HG03342 (cell line): ENCODE measurements around the gene FAM9B.

Source experiments
- ATAC-seq: cut with Tn5 transposase; IDR thresholded peaks from one replicate; pipeline ENCODE4 v1.9.1; 2021; ENCODE audit warnings: mild to moderate bottlenecking, moderate library complexity; ENCODE audit not compliant: unreplicated experiment

The FAM9B gene

DNA sequence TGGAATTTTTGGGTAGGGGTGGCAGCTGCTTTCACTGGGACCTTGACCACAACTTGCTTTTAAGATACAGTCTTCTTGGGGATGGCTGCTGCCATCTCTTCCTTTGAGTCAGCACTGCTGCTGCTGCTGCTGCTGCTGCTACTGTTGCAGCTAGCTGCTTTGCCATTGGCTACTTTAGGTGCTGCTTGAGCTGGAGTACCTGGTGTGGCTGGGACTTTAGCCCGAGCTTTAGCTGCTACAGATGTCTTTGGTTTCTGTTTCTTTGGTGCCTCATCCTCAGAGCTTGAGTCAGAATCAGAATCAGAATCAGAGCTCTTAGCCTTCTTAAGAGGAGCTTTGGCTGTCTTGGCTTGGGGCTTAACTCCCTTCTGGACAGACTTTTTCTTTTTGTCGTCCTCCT lies 52.2 kb downstream of the FAM9B start:
- no peak for ATAC-seq

DNA sequence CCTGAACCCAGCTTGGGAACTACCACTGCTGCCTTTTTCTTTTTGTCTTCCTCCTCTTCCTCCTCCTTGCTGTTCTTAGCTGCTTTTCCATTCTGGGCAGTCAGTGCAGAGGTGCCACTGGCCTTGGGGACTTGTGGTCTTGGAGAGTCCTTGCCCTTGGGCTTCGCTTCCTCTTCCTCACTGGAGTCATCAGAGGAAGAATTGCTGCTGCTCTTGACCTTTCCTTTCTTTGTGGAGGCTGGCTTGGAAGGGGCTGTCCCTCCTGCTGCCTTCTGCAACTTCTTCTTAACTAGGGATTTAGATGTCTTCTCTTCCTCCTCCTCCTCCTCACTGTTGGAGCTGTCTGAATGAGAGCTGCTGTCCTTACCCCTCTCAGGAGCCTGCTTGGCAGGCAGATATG lies 53.2 kb downstream of the FAM9B start:
- ATAC-seq, result no peak
